H1 (cell line): Measurements from ENCODE around the gene MYH8. TPM values are rescaled to one million over a fixed set of nuclear protein-coding genes. Genes with fewer than 3 reads are reported as not detected.

Experiments
- CTCF ChIA-PET: fragments of 300-600 bp; sonication (Branson Sonifier 250); formaldehyde crosslinking; loops from one replicate; lab custom pipeline; 2021; ENCODE audit not compliant: partially characterized antibody; lab: Charles Lee
- POLR2A ChIA-PET: fragments of 300-600 bp; sonication (Branson Sonifier 250); formaldehyde crosslinking; loops from one replicate; lab custom pipeline; 2021; ENCODE audit warnings: inconsistent platforms; ENCODE audit not compliant: partially characterized antibody; lab: Charles Lee
- DNase-seq, 2 experiments: peaks; one replicate each; pipeline versions ENCODE4 v3.0.0 to v3.0.0-alpha.2; 2010 to 2022; ENCODE audit warnings: low spot score in 2 of 2, low read depth in 1 of 2, mixed read lengths in 1 of 2
- FAIRE-seq: peaks from 2 replicates; lab custom pipeline; 2011; peaks lifted over from hg19 to GRCh38; lab: Jason Lieb, UNC
- H2AFZ ChIP-seq: 2 replicates; pipeline ENCODE4 v1.8.1; 2012; ENCODE audit warnings: low read length, inconsistent platforms
- H2AK5ac ChIP-seq: 2 replicates; pipeline ENCODE4 v1.6.1; 2013; ENCODE audit warnings: low read depth, low read length
- H2BK120ac ChIP-seq: replicated peaks from 2 replicates; pipeline ENCODE3; 2013; ENCODE audit warnings: low read depth, low read length, inconsistent platforms
- H2BK12ac ChIP-seq: 2 replicates; pipeline ENCODE4 v1.6.1; 2013; ENCODE audit warnings: low read depth, low read length
- H2BK15ac ChIP-seq: 2 replicates; pipeline ENCODE4 v1.6.1; 2013; ENCODE audit warnings: low read length
- H2BK20ac ChIP-seq: 2 replicates; pipeline ENCODE4 v1.6.1; 2013; ENCODE audit warnings: low read length
- H2BK5ac ChIP-seq: 2 replicates; pipeline ENCODE4 v1.6.1; 2013; ENCODE audit warnings: low read depth, low read length
- H3K14ac ChIP-seq: 2 replicates; pipeline ENCODE4 v1.6.1; 2013; ENCODE audit warnings: inconsistent platforms; ENCODE audit not compliant: insufficient read length
- H3K18ac ChIP-seq: 2 replicates; pipeline ENCODE4 v1.6.1; 2013; ENCODE audit warnings: low read length; ENCODE audit errors: extremely low read depth
- H3K23ac ChIP-seq: 2 replicates; pipeline ENCODE4 v1.6.1; 2013; ENCODE audit warnings: inconsistent platforms; ENCODE audit not compliant: insufficient read length
- H3K23me2 ChIP-seq: 2 replicates; pipeline ENCODE4 v1.6.1; 2013; ENCODE audit warnings: low read depth, low read length
- H3K27ac ChIP-seq: 2 replicates; pipeline ENCODE4 v1.6.1; 2011; ENCODE audit warnings: low read depth, low read length, inconsistent platforms
- H3K27me3 ChIP-seq, 4 experiments: replicated peaks in 1 of 4; 1 replicate in 1 of 4; 2 replicates in 3 of 4; pipeline versions ENCODE4 v1.6.1 to v1.8.1; 2011 to 2013; ENCODE audit warnings: low read length in 3 of 4, mild to moderate bottlenecking in 3 of 4, inconsistent platforms in 2 of 4, mixed read lengths in 2 of 4, moderate library complexity in 1 of 4; ENCODE audit not compliant: control insufficient read depth in 3 of 4, insufficient read depth in 3 of 4; ENCODE audit errors: extremely low read depth in 1 of 4
- H3K36me3 ChIP-seq, 4 experiments: 2 replicates each; pipeline versions ENCODE4 v1.6.1 to v1.8.1; 2011 to 2013; ENCODE audit warnings: mild to moderate bottlenecking in 4 of 4, low read length in 3 of 4, moderate library complexity in 2 of 4, control low read depth in 1 of 4, inconsistent platforms in 1 of 4; ENCODE audit not compliant: insufficient read depth in 4 of 4, control insufficient read depth in 2 of 4
- H3K4ac ChIP-seq: replicated peaks from 2 replicates; pipeline ENCODE3; 2013; ENCODE audit warnings: low read length, low read depth, mixed read lengths, inconsistent platforms; ENCODE audit not compliant: insufficient read length
- H3K4me1 ChIP-seq, 4 experiments: replicated peaks in 1 of 4; 1 replicate in 1 of 4; 2 replicates in 3 of 4; pipeline versions ENCODE4 v1.6.1 to v1.8.1; 2011 to 2013; ENCODE audit warnings: low read length in 3 of 4, inconsistent platforms in 2 of 4, mixed read lengths in 1 of 4; ENCODE audit not compliant: insufficient read depth in 4 of 4, control insufficient read depth in 3 of 4
- H3K4me2 ChIP-seq, 2 experiments: 2 replicates each; pipeline versions ENCODE4 v1.6.1 to v1.8.1; 2011 to 2013; ENCODE audit warnings: low read depth in 2 of 2, low read length in 2 of 2, control low read depth in 1 of 2, inconsistent platforms in 1 of 2, mild to moderate bottlenecking in 1 of 2; ENCODE audit not compliant: insufficient read depth in 1 of 2
- H3K4me3 ChIP-seq, 4 experiments: fragments of 200-600, 300-600 bp in 1 of 4; sonication (generic), shearing (Covaris generic), sonication (Bioruptor Twin) in 1 of 4; 2 replicates each; pipeline versions ENCODE4 v1.5.1 to v1.8.1; 2011 to 2016; ENCODE audit warnings: low read length in 4 of 4, low read depth in 3 of 4, control low read depth in 2 of 4, inconsistent platforms in 2 of 4, mild to moderate bottlenecking in 2 of 4, mixed read lengths in 1 of 4, moderate library complexity in 1 of 4; ENCODE audit not compliant: insufficient read depth in 2 of 4; ENCODE audit errors: extremely low read depth in 1 of 4
- H3K56ac ChIP-seq: replicated peaks from 2 replicates; pipeline ENCODE3; 2013; ENCODE audit warnings: low read depth, mild to moderate bottlenecking, mixed read lengths, low read length, inconsistent platforms; ENCODE audit not compliant: insufficient read length
- H3K79me1 ChIP-seq: 2 replicates; pipeline ENCODE4 v1.6.1; 2013; ENCODE audit warnings: low read depth, low read length, control low read depth
- H3K79me2 ChIP-seq, 2 experiments: 2 replicates each; pipeline versions ENCODE4 v1.6.1 to v1.8.1; 2012 to 2013; ENCODE audit warnings: low read length in 2 of 2, mild to moderate bottlenecking in 2 of 2, inconsistent platforms in 1 of 2; ENCODE audit not compliant: insufficient read depth in 2 of 2, control insufficient read depth in 1 of 2
- H3K9ac ChIP-seq, 4 experiments: replicated peaks in 1 of 4; 1 replicate in 1 of 4; 2 replicates in 3 of 4; pipeline versions ENCODE4 v1.6.1 to v1.8.1; 2011 to 2013; ENCODE audit warnings: low read depth in 3 of 4, low read length in 3 of 4, control low read depth in 2 of 4, mild to moderate bottlenecking in 2 of 4, moderate library complexity in 2 of 4, inconsistent platforms in 1 of 4; ENCODE audit errors: extremely low read depth in 1 of 4
- H3K9me3 ChIP-seq, 2 experiments: 2 replicates each; pipeline versions ENCODE4 v1.6.1 to v1.8.1; 2012 to 2013; ENCODE audit warnings: mild to moderate bottlenecking in 2 of 2, moderate library complexity in 2 of 2, control low read depth in 1 of 2, inconsistent platforms in 1 of 2, low read depth in 1 of 2, low read length in 1 of 2, mixed read lengths in 1 of 2; ENCODE audit not compliant: insufficient read depth in 2 of 2
- H4K20me1 ChIP-seq, 2 experiments: replicated peaks in 1 of 2; 2 replicates each; pipeline versions ENCODE3 to v1.8.1; 2011 to 2013; ENCODE audit warnings: inconsistent platforms in 2 of 2, low read length in 2 of 2, mild to moderate bottlenecking in 1 of 2; ENCODE audit not compliant: insufficient read depth in 2 of 2, control insufficient read depth in 1 of 2
- H4K5ac ChIP-seq: 2 replicates; pipeline ENCODE4 v1.6.1; 2013; ENCODE audit warnings: low read length, low read depth, mixed read lengths, inconsistent platforms; ENCODE audit not compliant: insufficient read length
- H4K8ac ChIP-seq: 2 replicates; pipeline ENCODE4 v1.8.0; 2013; ENCODE audit warnings: mild to moderate bottlenecking, moderate library complexity, low read length, inconsistent platforms; ENCODE audit not compliant: insufficient read depth; ENCODE audit errors: extremely low read depth
- H4K91ac ChIP-seq: replicated peaks from 2 replicates; pipeline ENCODE3; 2013; ENCODE audit warnings: low read length, mixed read lengths, inconsistent platforms; ENCODE audit not compliant: insufficient read length
- CEBPB ChIP-seq: IDR thresholded peaks from 2 replicates; pipeline ENCODE4 v1.6.1; 2012; ENCODE audit warnings: low read depth, low read length
- CTBP2 ChIP-seq: IDR thresholded peaks from 2 replicates; pipeline ENCODE4 v1.7.0; 2011; ENCODE audit warnings: borderline replicate concordance, mild to moderate bottlenecking, moderate library complexity, mixed read lengths, low read length; ENCODE audit not compliant: insufficient read depth, insufficient read length
- EZH2 ChIP-seq: fragments of 200-600 bp; sonication (generic); IDR thresholded peaks from 2 replicates; pipeline ENCODE4 v1.7.1; 2012; ENCODE audit warnings: low read depth, mild to moderate bottlenecking, moderate library complexity, low read length, inconsistent platforms; ENCODE audit not compliant: severe bottlenecking
- FOSL1 ChIP-seq: IDR thresholded peaks from 2 replicates; pipeline ENCODE4 v1.6.1; 2011; ENCODE audit warnings: mild to moderate bottlenecking, low read depth, low read length, moderate library complexity; ENCODE audit not compliant: insufficient read depth
- JUND ChIP-seq: IDR thresholded peaks from 2 replicates; pipeline ENCODE4 v1.6.1; 2011; ENCODE audit warnings: mild to moderate bottlenecking, improper control_type of control experiment, low read length
- KDM1A ChIP-seq: fragments of 200-600, 300-600 bp; sonication (generic); IDR thresholded peaks from 2 replicates; pipeline ENCODE4 v1.7.1; 2016; ENCODE audit warnings: mild to moderate bottlenecking, low read length, borderline replicate concordance
- KDM4A ChIP-seq: IDR thresholded peaks from one replicate; pipeline ENCODE4 v1.7.1; 2012; ENCODE audit warnings: low read depth, mild to moderate bottlenecking, moderate library complexity, low read length, inconsistent platforms; ENCODE audit not compliant: severe bottlenecking
- POLR2A ChIP-seq, 2 experiments: IDR thresholded peaks; 1 replicate in 1 of 2; 2 replicates in 1 of 2; pipeline ENCODE4 v1.6.1; 2011; ENCODE audit warnings: low read depth in 2 of 2, low read length in 2 of 2, mild to moderate bottlenecking in 2 of 2; ENCODE audit errors: control extremely low read depth in 1 of 2
- RNF2 ChIP-seq: fragments of 200-900, 300-1000 bp; sonication (generic); IDR thresholded peaks from 2 replicates; pipeline ENCODE4 v1.7.1; 2016; ENCODE audit warnings: borderline replicate concordance, low read depth, mild to moderate bottlenecking, antibody characterized with exemption, low read length; ENCODE audit not compliant: poor library complexity, severe bottlenecking; ENCODE audit errors: missing control alignments
- SIRT6 ChIP-seq: IDR thresholded peaks from one replicate; pipeline ENCODE4 v1.7.1; 2012; ENCODE audit warnings: low read length, inconsistent platforms
- TAF7 ChIP-seq: optimal IDR thresholded peaks from 2 replicates; pipeline ENCODE3; 2011; ENCODE audit warnings: low read depth, mild to moderate bottlenecking, inconsistent platforms, low read length, moderate library complexity, borderline replicate concordance
- YY1 ChIP-seq: IDR thresholded peaks from 2 replicates; pipeline ENCODE4 v1.6.1; 2011; ENCODE audit warnings: low read depth, mild to moderate bottlenecking, low read length
- WGBS, 2 experiments: shearing (Covaris generic) in 1 of 2; methylation state at CpG; one replicate each; pipeline versions ENCODE4 v1.1.6 to v1.1.7; 2013 to 2015; ENCODE audit warnings: low lambda C conversion rate in 2 of 2, mixed read lengths in 2 of 2, inconsistent platforms in 1 of 2, low coverage in 1 of 2, missing lambda C conversion rate in 1 of 2; ENCODE audit not compliant: insufficient replicate concordance in 2 of 2, insufficient coverage in 1 of 2, insufficient read length in 1 of 2; ENCODE audit errors: extremely low coverage in 1 of 2, missing lambda C conversion rate in 1 of 2; 5-methylcytosine and 5-hydroxymethylcytosine counted together
- polyA plus RNA-seq, 7 experiments: library from polyadenylated mRNA; depleted of rRNA in 3 of 7; stranded (reverse) in 5 of 7; unstranded in 2 of 7; fragments of >200 nt in 5 of 7; fragments of 200-250 nt in 2 of 7; gene quantifications; 1 replicate in 5 of 7; 2 replicates in 1 of 7; 4 replicates in 1 of 7; pipeline versions ENCODE4 v1.2.1 to v1.2.3, GENCODE V29; 2011 to 2013; ENCODE audit warnings: missing spikeins in 2 of 7, mixed read lengths in 2 of 7
- total RNA-seq: library from RNA; stranded (reverse); fragmentation: NEBNext Ultra II Directional; extraction: Animal tissue kit (Norgen Biotek cat#: 25700); gene quantifications from 2 replicates; pipeline ENCODE4 v1.2.1, GENCODE V29; 2021

MYH8 gene
- total and polyA plus RNA-seq, 2 of the 8 experiments (the other 6 are each of a cell fraction or from before 2014, with no cell fraction given): not detected

DNA sequence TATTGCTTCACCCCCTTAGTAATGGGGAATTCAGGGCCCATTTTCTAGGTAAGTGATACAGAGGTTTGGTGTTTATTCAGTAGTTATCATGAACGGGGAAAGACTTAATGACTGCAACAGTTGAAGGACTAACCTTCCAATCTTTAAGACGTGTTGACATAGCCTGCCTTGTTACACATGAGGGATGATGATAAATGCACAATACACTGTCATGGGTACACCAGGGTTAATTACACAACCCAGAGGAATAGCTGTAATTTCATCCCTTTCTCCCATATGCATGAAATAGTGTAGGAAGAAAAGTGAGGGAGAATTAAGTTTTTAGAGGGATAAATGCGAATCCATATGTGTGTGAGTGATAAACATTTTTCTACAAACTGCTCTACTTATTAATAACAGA lies 37.0 kb upstream of the MYH8 start:
- no peaks in the 10 kb centered on the region for H3K27me3 ChIP-seq
- H3K36me3 ChIP-seq: no peaks in the 10 kb centered on the region
- no peaks in the 10 kb centered on the region for H3K79me1 ChIP-seq
- ChIA-PET POLR2A (no interaction called here), CTCF (no interaction called here)
- H3K27ac ChIP-seq: no peak overlapping the region
- no peak overlapping the region for H3K4ac ChIP-seq
- no peaks in the 10 kb centered on the region for H3K9me3 ChIP-seq
- no peaks in the 10 kb centered on the region for H3K4me1 ChIP-seq
- no peak overlapping the region for H4K91ac ChIP-seq
- H2BK120ac ChIP-seq: no peak overlapping the region
- no peak overlapping the region for H3K18ac ChIP-seq
- FAIRE-seq: no peak
- no peak overlapping the region for H3K23ac ChIP-seq
- H3K14ac ChIP-seq: no peak overlapping the region
- no peak overlapping the region for H3K4me2 ChIP-seq
- no peak overlapping the region for H4K5ac ChIP-seq
- no peaks in the 10 kb centered on the region for H3K79me2 ChIP-seq
- H4K8ac ChIP-seq: no peak overlapping the region
- H2BK5ac ChIP-seq: no peak overlapping the region
- no peak overlapping the region for H2AFZ ChIP-seq
- TF ChIP-seq YY1 (no peak), RNF2 (no peak), KDM4A (no peak), TAF7 (no peak), KDM1A (no peak), JUND (no peak), EZH2 (no peak), CTBP2 (no peak), CEBPB (no peak), FOSL1 (no peak), SIRT6 (no peak), POLR2A (IDR thresholded peaks at IDR 0.05; ENCODE audit: control extremely low read depth in 1 of 2, low read depth in 2 of 2, low read length in 2 of 2) (no peak)
- no peak overlapping the region for H3K56ac ChIP-seq
- H2BK15ac ChIP-seq: no peak overlapping the region
- no peak overlapping the region for H3K9ac ChIP-seq
- H2AK5ac ChIP-seq: no peak overlapping the region
- H2BK20ac ChIP-seq: no peak overlapping the region
- no peak overlapping the region for H2BK12ac ChIP-seq
- 85 to 100% methylated on average over 1 to 3 of the region's 3 CpGs for WGBS, 2 experiments
- H4K20me1 ChIP-seq: no peaks in the 10 kb centered on the region
- H3K4me3 ChIP-seq: no peak overlapping the region
- no peaks in the 10 kb centered on the region for H3K23me2 ChIP-seq
- no peak for DNase-seq
